Measurements from ENCODE around the gene PSMA7.
"Not testable (repeated sequence)": the region's sequence is repeated elsewhere in the genome, so short reads cannot be mapped to it uniquely, and the experiment has no call there.

The PSMA7 gene

DNA sequence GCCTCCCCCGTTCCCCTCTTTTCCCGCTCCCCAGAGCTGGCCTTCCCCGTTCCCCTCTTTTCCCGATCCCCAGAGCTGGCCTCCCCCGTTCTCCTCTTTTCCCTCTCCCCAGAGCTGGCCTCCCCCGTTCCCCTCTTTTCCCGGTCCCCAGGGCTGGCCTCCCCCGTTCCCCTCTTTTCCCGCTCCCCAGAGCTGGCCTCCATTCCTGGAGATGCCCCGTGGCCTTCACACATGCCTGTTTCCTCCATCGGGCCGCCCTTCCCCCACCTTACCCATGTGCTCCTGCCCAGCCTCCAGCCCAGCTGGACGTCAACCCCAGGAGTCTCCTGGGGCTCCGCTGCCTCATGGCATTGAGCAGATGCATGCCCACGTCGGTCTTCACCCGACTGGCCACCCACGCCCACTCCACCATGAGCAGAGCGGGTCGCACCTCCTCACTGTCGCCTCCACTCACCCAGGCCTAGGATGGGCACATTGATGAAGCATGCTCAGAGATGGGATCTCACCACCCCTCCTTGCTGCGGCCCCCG is 8.7 kb upstream of the PSMA7 start:
- DNase-seq = no peak

DNA sequence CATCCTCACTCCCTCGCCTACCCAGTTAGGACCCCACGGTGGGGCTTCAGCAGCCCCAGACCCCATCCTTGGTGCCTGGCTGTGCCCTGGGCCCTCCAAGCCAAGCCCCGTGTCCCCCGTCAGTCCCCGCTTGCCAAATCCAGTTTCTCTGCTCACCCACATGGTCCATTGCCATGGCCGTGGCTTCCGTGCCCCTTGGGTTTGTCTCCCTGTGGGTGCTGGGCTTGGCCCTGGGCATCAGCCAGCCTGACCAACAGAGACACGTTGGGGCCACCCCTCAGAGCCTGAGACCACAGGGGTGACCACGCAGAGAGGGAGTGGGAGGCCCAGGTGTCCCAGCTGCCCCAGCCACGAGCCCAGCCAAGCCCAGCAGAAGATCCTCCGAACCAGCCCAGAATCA is 8.0 kb upstream of the PSMA7 start:
- DNase-seq = no peak

DNA sequence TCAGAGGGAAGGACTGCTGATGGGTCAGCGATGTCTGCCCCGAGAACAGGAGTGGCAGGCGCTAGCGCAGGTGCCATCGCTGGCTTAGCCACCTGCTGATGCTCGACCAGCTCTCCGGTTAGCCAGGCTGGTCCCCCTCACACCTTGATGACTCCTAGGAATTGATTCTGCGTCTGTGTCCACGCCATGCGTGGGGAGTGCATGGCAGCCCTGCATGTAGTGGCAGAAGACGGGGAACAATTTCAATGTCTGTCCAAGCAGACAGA is 7.0 kb upstream of the PSMA7 start:
- DNase-seq = no peak

DNA sequence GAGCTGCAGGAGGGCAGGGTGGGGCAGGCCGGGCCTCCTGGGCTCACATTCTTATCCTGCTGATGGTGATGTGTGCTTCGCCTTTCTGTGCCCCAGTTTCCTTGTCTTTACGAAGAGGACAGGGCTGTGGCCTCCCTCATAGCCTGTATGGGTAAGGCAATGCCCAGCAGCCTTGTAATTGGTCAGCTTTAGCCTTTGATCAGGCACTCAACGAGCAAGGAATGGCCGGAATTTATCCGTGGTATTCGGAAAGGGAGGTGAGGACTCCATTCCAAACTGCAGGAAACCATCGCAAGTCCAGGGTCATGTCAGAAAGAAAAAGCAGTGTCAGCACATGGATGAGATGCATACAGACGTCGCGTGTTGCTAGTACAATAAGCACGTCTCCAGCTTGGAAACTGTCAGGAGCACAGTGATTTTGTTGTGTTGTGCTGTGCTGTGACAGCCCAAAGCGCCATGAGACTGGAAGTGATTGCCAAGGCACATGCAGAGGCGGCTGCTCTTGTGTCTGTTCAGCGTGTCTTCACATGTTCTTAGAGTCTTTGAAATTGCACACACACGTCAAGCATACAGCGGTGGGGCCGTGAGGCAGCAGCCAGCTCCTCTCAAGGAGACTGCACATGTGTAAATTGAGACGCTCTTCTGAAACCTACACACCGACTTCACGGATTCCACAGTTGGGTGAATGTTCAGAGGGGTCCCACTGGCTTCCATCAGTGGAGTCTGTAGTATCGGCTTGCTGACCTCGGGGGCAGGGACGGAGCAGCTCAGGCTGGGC is 6.5 kb upstream of the PSMA7 start:
- DNase-seq = no peak

DNA sequence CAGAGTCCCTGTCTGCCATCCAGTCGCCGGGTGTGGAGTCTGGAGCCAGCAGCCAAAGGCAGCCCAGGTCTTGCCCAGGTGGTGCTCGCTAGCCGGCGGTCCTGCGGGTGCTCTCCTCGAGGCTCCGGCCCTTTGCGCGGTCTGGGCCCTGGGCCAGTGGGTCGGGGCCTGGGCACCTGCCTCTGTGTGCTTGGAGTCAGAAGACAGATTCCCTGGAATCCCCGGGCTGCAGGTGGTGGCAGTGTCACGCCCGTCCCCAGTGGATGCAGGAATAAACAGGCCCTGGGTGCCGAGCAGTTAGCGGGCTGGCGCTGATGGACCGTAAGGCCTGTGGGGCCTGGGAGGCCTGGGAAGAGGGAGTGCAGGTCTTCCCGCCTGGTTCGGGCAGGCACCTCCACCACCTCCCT is 5.7 kb upstream of the PSMA7 start:
- no peak for DNase-seq

DNA sequence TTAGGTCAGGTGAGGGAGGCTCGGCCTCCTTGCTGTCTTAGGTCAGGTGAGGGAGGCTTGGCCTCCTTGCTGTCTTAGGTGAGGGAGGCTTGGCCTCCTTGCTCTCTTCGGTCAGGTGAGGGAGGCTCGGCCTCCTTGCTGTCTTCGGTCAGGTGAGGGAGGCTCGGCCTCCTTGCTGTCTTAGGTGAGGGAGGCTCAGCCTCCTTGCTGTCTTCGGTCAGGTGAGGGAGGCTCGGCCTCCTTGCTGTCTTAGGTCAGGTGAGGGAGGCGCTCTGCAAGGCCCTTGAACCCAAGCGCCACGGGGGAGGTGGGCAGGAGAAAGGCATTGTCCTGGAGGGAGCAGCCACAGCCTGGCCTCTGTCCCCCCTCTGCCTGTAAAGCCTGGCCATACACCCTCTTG is 5.2 kb upstream of the PSMA7 start:
- not testable (repeated sequence) for DNase-seq

DNA sequence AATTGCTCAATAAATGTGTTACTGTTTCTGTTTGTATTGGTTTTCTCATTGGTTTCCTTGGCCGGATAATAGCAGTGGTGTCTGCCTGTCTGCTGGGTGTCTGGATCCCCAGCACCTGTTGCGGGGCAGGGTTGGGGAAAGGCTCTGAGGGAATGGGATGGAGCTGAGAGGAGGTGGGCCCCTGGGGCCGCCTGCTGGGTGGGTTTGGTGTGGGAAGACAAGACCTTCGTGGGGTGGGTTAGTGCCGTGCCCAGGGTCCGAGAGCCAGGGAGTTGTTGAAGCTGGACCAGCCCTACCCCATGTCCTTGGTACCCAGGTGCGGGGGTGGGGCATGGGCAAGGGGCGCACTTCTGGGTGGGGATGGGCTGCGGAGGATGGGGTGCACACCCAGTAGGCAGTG is 4.3 kb upstream of the PSMA7 start:
- no peak for DNase-seq

DNA sequence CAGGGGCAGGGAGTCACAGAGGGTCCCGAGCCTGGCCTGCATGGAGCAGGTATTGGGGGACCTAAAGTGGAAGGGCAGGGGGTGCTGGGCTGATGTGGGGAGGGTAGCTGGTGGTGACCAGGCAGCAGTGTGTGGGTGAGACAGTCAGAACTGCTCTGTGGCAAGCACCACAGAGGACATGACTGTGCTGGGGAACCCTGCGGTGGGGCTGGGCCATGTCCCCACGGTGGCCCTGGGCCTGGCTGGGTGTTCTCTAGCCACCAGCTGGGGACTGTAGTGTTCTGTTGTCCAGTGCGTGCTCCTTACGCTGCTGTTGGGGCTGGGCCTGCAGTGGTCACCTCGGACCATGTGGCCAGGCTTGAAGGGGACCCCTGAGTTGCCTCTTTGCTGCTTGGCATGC is 3.9 kb upstream of the PSMA7 start:
- DNase-seq = no peak

DNA sequence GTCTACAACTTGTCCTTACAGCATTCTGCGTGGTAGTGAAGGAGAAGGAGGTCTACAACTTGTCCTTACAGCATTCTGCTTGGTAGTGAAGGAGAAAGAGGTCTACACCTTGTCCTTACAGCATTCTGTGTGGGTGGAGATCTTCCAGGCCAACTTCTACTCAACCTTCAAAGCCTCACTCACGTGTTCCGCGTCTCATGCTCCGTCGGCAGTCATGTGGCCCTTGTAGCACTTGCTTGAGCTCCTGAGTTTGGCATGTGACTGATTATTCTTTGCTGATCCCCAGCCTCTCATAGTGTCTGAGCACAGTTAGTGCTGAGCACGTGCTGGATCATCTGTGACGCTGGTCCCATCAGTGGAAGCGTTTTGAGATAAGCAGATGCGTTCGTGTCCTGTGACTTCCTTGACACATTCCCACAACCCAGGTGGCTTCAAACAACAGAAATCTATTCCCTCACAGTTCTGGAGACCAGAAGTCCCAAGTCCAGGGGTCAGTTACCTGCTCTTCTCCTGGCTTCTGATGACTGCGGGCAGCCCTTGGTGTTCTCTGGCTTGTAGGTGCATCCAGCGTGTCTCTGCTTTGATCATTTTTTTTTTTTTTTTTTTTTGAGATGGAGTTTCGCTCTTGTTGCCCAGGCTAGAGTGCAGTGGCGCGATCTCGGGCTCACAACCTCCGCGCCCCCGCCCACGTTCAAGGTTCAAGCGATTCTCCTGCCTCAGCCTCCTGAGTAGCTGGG is 3.0 kb upstream of the PSMA7 start:
- no peak for DNase-seq

DNA sequence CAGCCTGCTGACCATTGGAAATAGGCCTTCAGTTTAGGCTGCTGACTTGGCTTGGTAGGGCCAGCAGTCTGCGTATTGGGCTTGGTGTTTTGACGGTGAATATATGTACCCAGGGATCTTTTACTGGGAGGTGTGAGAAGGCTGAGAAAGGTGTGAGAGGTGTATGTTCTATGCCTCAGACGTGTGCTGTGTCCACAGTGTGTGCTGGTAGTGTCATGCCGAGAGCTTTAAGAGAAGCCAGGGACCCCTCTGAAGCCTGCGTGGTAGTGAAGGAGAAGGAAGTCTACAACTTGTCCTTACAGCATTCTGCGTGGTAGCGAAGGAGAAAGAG is 2.5 kb upstream of the PSMA7 start:
- no peak for DNase-seq

DNA sequence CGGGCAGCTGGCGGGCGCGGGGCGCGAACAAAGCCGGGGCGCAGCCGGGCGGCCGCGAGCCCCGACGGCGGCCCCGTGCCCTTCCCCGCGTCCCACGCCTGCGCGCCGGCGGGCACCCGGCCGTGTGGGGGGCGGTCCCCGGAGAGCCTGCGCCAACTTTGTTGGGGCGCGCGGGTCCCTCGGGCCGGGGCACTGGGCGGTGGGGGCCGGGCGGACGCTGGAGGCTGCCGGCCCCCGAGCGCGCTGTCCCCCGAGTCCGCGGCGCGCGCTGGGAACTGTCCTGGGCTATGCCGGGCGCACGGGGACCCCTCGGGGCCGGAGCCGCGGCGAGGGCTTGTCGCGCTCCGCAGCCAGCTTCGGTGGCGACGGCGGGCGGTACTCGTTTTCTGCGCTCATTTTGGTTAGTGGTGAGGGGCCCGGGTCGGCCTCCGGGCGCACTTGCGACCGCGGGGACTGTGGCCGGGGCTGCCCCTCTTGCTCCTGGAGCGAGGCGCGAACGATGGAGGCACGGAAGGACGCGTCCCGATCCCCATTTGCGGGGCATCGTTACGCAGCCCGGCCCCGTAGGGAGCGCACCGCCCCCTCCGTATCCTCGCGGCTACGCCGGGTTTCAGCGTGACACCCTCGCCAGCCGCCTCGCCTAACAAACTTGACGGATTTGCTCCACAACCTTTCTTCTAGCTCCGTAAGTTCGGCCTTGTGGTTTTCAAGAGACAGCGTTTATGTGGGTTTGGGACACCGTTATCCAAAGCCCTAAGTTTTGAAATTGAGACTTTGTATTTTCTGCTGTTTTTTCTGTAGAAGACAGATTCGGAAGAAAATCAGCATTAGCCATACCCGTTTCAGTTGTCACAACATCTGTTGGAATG is 997 bp upstream of the PSMA7 start:
- peak; percentile 11 for DNase-seq

DNA sequence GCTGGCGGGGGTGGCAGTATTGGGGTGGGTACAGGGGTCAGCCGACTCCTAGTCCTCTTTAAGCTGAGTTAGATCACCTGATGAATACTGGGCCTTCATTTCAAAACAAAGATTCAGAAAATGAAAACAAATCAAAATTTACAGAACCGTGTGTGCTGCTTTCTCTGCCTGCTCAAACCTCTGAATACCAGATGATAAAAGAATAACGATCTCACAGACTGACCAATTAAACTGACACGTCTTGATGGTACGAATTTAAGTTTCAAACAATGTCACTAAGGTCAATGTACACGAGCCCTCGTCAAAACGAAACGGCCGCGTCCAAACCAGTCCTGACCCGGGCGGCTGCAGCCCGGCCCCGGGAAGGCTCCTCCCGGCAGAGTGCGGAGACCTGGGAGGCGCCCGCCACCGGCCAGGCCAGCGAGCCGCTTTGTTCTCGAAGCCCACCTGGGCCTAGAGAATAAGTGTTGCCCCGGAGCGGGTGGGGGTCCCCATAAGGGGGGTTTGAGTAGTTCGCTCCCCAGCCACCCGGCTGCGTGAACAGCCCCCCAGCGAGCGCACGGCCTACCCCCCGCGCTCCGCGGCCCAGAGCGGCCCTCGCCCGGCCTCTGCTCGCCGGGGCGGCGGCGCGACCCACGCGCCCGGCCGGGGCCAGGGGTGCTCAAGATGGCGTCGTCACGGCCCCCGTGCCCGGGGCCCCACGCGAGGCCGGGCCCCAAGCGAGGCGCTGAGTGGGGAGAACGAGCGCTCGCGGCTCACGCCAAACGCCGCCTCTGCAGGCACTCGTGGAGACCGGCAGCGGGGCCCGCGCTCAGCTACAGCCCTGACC is 728 bp downstream of the PSMA7 start:
- DNase-seq = no peak

DNA sequence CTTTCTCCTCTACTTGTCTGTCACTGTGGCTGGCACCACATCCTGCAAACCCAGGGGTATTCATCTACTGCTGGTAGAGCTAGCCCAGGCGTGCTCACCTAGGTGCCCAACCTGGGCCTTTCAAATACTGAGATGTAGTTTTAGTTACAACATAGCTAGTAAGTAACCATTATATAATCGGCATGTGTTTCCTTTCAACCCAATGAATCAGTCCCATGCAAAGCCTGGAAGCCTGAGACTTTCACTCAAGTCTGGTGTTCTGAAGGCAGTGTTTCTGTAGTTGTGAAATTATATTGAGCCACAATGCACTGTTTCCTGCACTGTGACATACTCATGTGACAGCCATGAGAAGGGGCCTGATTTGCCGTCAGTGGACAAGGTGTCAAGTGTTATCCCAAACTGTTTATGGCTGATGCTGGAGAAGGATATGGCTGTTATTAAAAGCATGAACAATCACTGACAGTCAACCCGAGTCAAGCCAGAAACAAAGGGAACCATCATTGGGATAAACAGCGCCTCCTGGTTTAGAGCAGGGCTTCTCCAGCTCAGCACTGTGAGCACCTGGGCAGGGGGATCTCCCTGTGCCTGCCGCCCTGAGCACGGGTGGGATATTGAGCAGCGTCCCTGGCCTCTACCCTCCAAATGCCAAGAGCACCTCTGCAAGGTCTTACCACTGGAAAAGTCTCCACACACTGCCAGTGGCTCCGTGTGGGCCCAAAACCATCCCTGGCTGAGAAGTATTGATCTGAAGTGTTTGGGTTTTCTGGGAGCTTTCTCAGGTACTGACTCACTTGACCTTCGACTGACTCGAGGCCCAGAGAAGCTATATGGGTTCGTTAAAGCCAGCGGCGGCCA is 1.6 kb downstream of the PSMA7 start:
- DNase-seq = peak; percentile 13

DNA sequence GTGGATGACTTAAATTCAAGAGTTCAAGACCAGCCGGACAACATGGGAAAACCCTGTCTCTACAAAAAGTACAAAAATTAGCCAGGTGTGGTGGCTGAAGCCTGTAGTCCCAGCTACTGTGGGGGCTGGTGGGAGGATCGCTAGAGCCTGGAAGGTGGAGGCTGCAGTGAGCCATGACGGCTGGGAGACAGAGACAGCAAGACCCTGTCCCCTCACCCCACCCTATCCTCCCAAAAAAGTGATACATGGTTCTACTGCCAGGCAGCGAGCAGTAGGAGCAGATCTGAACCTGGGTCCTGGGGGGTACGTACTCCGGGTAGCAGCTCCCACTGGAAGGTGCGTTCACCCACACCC is 2.2 kb downstream of the PSMA7 start:
- DNase-seq = no peak

DNA sequence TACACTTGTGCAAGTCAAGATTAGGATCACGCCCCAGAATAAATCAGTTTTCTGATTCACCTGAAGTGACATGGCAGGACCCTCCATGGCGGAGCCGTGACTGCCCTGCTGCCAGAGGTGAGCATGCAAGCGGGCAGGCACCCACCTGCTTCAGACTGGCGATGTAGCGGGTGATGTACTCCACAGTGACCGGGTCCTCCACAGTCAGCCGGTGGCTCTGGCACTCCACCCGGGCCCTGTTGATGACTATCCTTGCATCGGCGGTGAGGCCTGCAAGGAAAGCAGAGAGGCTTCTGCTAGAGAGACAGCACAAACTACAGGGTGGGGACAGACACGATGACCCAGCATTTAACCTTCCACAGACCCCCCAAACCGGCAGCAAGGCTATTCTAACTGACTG is 3.6 kb downstream of the PSMA7 start:
- DNase-seq = no peak

DNA sequence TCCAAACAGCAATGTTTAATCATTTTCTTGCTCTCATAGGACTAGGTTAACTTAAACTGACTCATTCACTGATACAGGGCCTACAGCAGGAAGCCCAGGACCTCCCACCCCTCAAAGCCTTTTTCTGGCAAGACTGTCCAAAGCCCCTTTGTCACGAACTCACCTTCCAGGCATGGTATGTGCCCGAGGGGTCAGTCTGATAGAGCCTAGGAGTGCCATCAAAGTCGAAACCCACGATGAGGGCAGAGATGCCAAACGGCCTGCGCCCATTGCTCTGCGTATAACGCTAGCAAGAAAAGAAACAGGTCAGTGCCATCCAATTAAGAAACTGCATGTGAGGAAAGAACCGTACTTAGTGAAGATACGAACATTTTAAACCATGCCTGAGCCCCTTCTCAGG is 4.3 kb downstream of the PSMA7 start:
- no peak for DNase-seq

DNA sequence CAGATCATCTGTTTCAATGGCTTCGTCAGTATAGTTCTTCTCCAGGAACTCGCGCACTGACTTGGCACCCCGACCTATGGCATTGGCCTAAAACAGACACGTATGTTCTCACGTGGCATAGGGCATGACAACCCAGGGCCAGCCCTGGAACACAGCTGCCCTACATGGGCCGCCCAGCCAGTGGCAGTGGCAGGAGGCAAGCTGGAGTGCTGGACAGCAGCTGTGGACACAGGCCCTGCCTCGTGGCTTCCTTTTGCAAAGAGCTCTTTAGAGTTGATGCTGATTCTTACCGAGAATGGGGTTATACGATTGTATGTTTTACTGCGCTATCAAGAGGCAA is 5.0 kb downstream of the PSMA7 start:
- no peak for DNase-seq

DNA sequence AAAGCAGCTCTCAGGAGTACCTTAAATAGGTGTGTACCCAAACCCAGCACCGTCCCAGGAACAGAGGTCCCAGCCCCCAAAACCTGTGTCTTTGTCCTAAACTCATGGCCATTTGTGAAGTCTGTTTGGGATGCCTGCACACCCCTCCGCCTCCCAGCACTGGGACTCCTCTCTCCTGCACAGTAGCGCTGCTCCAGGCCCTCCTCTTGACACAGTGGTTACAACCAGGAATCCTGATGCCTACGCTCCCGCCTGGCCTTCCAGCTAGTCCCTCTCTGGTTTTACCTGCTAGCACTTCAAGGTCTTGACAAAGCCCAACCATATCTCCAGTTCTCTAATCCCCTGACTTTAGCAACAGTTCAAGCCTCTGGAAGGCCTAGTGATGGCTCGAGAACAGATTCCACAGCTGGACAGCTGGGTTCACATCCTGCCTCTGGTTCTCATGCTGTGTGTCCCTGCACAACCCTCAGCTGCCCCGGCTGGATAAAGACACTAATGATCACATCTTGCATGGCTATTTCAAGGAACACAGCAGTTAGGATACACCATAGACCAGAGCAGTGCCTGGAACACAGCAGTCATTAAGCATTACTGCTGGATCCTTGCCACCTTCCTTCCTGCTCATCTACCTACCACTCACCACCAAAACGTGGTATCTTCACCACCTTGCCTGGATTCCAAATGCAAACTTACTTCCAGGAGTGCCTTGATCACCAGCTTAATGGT is 5.6 kb downstream of the PSMA7 start:
- no peak for DNase-seq

DNA sequence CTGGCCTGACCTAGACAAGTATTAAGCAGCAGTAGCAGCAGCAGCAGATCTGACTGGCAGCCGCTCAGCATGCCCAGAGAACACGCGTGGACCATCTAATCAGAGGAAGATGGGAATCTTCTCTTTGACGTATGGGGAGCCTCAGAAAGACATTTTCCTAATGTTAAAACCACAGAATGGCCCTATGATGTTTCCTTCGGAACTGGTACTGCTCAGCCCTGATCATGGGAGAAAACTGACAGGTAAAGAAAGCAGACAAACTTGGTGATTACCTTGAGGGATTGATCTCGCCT is 6.2 kb downstream of the PSMA7 start:
- DNase-seq = no peak

DNA sequence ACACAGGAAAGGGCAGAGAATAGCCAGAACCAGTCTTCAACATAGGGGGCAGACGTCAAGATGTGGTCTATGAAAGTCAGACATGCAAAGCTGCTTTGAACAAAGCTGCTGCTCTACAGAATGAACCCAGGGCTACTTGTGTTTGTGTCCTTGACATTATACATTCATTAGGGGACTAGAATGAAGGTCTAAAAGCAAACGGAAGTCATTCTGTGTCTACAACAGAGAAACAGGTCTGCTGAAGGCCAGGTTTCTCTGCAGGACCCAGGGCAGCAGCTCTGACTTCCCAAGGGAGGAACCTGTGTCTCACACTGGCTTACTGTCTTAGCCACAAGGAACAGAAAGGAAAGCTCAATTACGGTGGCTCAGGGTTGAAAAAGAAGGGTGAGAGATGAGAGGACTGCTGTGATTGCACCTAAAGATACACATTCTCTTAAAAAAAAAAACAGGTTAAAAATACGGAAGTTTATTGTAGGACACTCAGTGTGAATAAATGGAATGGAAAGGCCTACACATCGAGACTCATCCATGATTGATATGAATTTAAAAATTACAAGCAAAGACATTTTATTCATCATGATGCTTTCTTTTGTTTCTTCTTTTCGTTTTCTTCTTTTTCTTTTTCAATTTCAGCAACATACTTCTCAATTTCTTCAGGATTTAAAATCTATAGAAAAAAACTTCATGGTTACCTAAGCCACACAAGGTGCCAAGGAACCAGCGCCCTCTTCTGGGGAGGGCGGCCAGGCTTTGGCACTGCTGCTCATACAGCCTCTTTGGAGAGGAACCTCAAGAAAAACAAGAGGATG is 6.7 kb downstream of the PSMA7 start:
- peak; percentile 63 for DNase-seq

All from T-helper 9 cell (primary cell).